ENCODE data around the gene PTPRF. TPM values are rescaled to one million over a fixed set of nuclear protein-coding genes. Genes with fewer than 3 reads are reported as not detected.
"Not testable (repeated sequence)": the region's sequence is repeated elsewhere in the genome, so short reads cannot be mapped to it uniquely, and the experiment has no call there.

The PTPRF gene
- polyA plus RNA-seq, 1 experiment, result 68.3 TPM

DNA sequence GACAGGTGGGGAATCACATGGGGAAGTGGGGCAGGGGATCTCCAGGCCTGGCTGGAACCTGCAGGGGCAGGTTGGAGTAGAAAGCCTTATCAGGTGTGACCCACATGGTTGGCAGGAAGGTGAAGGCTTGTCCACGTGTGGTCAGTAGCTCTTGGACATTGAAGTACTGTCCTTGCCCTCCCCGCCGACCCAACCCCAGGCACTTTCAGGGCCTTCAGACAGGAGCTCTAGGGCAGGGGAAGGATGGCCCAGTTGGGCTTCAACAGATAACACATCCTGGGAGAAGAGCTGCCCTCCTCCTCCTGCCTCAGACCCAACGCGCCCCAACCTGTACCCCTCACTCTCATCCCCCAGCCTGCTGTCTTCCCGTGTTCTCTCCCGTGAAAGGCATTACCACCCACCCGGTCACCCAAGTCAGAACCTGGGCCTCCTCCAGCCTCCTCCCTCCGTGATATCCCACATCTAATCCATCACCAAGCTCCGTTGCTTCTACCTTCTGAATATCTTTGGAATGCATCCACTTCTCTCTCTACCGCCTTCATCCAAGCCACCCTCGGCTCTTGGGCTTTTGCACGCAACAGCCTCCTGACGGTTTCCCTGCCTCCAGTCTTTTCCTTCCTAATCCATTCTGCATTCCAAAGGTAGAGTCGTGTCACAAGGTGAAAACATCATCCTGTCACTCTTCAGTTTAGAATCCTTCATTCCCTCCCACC lies 15.9 kb downstream of the PTPRF start:
- Histone ChIP-seq H3K9me3 (ENCODE audit: control insufficient read depth, insufficient read depth, low read length) (no peaks in the 10 kb centered on the region; the same call in 1 of the 2 replicates), H3K4me3 (ENCODE audit: low read depth, low read length) (no peak overlapping the region), H3K27ac (ENCODE audit: low read depth, low read length) (no peak overlapping the region), H3K27me3 (ENCODE audit: control insufficient read depth, insufficient read depth, low read length) (no peaks in the 10 kb centered on the region)
- TF ChIP-seq, protein P1, sequence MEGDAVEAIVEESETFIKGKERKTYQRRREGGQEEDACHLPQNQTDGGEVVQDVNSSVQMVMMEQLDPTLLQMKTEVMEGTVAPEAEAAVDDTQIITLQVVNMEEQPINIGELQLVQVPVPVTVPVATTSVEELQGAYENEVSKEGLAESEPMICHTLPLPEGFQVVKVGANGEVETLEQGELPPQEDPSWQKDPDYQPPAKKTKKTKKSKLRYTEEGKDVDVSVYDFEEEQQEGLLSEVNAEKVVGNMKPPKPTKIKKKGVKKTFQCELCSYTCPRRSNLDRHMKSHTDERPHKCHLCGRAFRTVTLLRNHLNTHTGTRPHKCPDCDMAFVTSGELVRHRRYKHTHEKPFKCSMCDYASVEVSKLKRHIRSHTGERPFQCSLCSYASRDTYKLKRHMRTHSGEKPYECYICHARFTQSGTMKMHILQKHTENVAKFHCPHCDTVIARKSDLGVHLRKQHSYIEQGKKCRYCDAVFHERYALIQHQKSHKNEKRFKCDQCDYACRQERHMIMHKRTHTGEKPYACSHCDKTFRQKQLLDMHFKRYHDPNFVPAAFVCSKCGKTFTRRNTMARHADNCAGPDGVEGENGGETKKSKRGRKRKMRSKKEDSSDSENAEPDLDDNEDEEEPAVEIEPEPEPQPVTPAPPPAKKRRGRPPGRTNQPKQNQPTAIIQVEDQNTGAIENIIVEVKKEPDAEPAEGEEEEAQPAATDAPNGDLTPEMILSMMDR (IDR thresholded peaks at IDR 0.05; ENCODE audit: low read depth, low read length), result no peak
- ChIA-PET CTCF (no interaction called here), POLR2A (no interaction called here)
- no peak for DNase-seq (ENCODE audit: low read depth, low spot score)

DNA sequence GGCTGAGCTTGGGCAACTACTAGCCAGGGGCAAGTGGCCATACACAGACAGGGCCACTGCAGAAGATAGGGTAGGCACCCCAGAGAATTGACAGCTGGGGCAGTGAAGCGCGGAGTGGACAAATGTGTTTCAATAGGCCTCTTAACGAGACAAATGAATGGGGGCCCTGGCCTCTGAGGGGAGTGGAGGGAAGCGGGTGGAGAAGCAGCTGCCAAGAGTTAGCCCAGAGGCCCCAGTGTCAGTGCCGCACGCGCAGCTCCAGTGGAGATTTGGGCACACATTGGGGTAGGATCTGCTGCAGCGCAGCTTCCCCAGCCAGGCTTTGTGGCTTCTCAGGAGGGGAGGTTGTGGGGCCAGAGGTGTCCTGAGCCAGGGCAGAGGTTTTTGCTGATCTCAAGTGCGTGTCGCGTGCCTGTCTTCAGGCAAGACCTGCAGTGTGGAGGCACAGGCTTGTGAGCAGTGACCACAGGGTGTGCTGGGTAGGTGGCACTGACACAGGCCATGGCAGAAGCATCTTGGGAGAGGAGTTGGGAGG lies 16.9 kb downstream of the PTPRF start:
- no peak for DNase-seq (ENCODE audit: low read depth, low spot score)
- H3K27me3 ChIP-seq (ENCODE audit: control insufficient read depth, insufficient read depth, low read length), result no peaks in the 10 kb centered on the region
- ChIA-PET CTCF (no interaction called here), POLR2A (no interaction called here)
- no peak overlapping the region for H3K4me3 ChIP-seq (ENCODE audit: low read depth, low read length)
- H3K9me3 ChIP-seq (ENCODE audit: control insufficient read depth, insufficient read depth, low read length), result no peaks in the 10 kb centered on the region; the same call in 1 of the 2 replicates
- TF ChIP-seq, protein P1 (IDR thresholded peaks at IDR 0.05; ENCODE audit: low read depth, low read length), result no peak
- no peak overlapping the region for H3K27ac ChIP-seq (ENCODE audit: low read depth, low read length)

DNA sequence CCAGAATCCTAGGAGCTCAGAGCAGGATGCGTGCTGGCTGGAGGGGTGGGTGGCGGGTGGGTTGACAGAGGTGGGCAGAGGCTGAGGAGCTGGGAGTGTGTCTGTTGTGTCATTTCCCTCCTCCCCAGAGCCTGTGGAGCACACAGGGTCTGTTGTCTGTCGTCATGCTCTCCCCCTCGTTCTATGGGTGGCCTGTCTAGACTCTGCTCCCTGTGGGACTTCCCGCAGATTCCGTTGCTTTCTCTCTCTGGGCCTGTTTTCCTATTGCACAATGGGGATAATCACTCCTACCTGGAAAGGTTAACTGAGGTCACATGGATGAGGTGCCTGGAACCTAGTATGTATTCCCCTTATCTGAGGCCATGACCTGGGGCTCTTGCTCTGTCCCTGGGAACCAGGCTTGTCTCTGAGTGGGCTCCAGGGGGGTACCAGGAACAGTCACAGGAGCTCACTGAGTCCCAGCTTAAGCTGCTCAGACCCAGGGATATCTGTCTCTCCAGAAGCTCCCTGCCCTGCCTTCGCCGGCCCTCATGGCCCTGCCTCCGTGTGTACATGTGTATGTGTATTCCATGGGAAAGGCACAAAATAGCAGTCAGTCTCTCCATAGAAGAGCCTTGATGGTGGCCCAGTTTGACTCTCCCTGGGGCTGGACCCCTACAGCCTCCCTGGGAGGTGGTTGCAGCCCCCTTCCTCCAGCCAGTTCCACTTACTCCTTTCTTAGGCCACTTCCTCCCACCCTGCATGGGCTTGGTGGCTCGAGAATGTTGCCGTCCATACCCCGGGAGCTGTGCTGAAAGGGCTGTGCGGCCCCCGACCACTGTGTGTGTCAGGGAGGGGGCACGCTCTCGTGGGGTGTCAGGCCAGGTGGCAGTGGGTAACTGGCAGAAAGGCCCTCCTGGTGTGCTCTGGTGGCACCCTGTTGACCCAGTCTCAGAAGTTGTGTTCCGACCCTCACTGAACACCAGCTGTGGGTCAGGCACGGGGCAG lies 17.9 kb downstream of the PTPRF start:
- CTCF ChIA-PET, result no interaction called here
- Histone ChIP-seq H3K27me3 (ENCODE audit: control insufficient read depth, insufficient read depth, low read length) (no peaks in the 10 kb centered on the region), H3K4me3 (ENCODE audit: low read depth, low read length) (no peak overlapping the region), H3K27ac (ENCODE audit: low read depth, low read length) (no peak overlapping the region), H3K9me3 (ENCODE audit: control insufficient read depth, insufficient read depth, low read length) (no peaks in the 10 kb centered on the region; the same call in 1 of the 2 replicates)
- POLR2A ChIA-PET, result no interaction called here
- no peak for DNase-seq (ENCODE audit: low read depth, low spot score)
- TF ChIP-seq, protein P1 (IDR thresholded peaks at IDR 0.05; ENCODE audit: low read depth, low read length), result no peak

DNA sequence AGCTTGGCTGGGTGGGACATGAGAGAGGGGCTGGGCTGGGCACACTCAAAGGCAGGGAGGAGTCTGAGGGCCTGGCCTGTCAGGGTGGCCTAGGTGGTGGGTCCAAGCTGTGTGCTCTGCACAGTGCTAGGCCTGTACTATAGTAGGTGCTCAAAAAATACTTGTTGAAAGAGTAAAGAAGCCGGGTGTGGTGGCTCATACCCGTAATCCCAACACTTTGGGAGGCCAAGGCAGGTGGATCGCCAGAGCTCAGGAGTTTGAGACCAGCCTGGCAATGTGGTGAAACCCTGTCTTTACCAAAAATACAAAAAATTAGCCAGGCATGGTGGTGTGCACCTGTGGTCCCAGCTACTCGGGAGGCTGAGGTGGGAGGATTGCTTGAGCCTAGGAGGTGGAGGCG lies 18.7 kb downstream of the PTPRF start:
- H3K4me3 ChIP-seq (ENCODE audit: low read depth, low read length); CTCF ChIA-PET; H3K9me3 ChIP-seq (ENCODE audit: control insufficient read depth, insufficient read depth, low read length); H3K27ac ChIP-seq (ENCODE audit: low read depth, low read length); DNase-seq (ENCODE audit: low read depth, low spot score); H3K27me3 ChIP-seq (ENCODE audit: control insufficient read depth, insufficient read depth, low read length); POLR2A ChIA-PET: not testable (repeated sequence)

DNA sequence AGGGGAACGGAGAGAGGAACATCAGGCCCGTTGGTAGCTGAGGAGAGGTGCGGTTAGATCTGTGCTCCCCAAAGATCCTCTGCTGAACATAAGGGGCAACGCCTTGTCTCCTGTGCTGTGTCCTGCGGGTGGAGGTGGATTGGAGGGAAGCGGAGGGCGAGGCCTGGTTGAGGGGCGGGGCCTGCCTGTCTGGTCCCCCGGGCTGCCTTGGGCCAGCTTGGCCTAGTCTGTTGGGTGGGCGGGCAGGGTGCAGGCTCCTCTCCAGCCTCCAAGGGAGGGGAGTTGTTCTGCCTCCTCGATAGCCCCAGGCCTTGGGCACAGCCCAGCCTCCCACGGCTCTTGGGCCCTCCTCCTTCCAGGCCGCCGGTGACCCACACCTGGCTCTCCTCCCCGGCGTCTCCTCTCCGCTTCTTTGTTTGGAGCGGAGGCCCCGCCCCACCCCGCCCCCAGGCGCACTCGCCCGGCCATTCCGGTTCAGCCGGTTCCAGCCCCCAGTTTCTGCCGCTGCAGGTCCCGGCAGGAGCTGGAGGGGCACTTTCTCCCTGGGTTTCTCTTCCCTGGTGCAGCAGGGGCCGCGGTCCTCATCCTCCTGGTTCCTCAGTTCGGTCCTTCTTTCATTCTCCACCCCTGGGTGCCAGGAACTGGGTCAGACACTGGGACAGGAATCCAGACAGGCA lies 19.4 kb downstream of the PTPRF start:
- no peaks in the 10 kb centered on the region; the same call in 1 of the 2 replicates for H3K9me3 ChIP-seq (ENCODE audit: control insufficient read depth, insufficient read depth, low read length)
- CTCF ChIA-PET, result interaction anchor here (0.6 kb wide), 2 partner anchors 321 to 772 kb away, joined by 3 read pairs; no protein-coding TSS in a partner anchor
- H3K27ac ChIP-seq (ENCODE audit: low read depth, low read length), result no peak overlapping the region
- no peaks in the 10 kb centered on the region for H3K27me3 ChIP-seq (ENCODE audit: control insufficient read depth, insufficient read depth, low read length)
- POLR2A ChIA-PET, result no interaction called here
- TF ChIP-seq, protein P1 (IDR thresholded peaks at IDR 0.05; ENCODE audit: low read depth, low read length), result no peak
- no peak for DNase-seq (ENCODE audit: low read depth, low spot score)
- H3K4me3 ChIP-seq (ENCODE audit: low read depth, low read length), result no peak overlapping the region

Data from AG04450 (cell line).